Measurements from ENCODE around the gene NHEJ1. TPM values are rescaled to one million over a fixed set of nuclear protein-coding genes. Genes with fewer than 3 reads are reported as not detected.

NHEJ1 gene
- total and polyA plus RNA-seq, 8 donors = 3.9 to 8.7 (median 6.6) TPM

DNA sequence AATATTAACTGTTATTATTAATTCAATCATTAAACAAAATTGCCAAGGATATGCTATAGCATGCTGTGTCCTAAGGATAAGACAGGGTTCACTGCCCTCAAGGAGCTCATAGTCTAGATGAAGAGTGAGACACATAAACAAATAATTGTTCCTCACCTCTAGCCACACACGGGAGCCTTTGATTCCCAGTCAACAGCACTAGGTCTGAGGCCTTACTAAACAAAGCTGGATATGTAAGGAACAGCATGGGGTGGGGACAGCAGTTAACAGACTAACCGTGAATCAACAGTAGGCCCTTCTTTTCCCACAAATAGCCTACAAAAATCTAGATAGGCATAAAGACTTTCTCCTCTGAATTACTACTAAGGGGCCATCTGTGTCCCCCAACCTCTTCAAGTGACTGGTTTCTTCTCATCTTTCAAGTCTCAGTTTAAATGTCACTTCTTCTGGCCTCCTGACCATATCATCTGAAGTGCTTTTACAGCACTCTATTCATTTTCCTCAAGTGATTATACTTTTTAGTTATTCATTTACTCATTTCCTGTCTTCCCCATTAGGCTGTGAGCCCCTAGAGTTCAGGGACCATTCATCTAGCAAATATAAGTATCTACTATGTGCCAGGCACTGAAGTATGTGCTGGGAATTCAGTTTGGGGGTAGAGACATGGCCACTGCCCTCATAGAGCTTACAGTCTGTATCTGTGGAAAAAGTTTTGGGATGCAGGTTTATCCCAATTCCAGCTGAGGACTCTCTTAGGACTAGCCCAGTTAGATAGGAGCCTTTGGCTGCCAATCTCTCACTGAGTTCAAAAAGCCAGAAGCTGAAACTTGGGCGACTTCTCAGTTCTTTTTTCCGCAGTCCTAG lies 69.9 kb downstream of the NHEJ1 start:
- FAIRE-seq (no peak), DNase-seq (no peak), ATAC-seq (no peak)
- intact Hi-C loops (cut with DNase I) = no loop called here
- no peak overlapping the region for H3K4me3 ChIP-seq
- no peaks in the 10 kb centered on the region for H3K27me3 ChIP-seq
- H3K27ac ChIP-seq = no peak overlapping the region
- 67 to 79% methylated on average over 4 of the region's 4 CpGs for WGBS, 2 donors
- no peaks in the 10 kb centered on the region for H3K9me3 ChIP-seq
- H3K4me1 ChIP-seq = no peaks in the 10 kb centered on the region
- H3K36me3 ChIP-seq = no peaks in the 10 kb centered on the region
- TF ChIP-seq CTCF (IDR thresholded peaks at IDR 0.05) = no peak

DNA sequence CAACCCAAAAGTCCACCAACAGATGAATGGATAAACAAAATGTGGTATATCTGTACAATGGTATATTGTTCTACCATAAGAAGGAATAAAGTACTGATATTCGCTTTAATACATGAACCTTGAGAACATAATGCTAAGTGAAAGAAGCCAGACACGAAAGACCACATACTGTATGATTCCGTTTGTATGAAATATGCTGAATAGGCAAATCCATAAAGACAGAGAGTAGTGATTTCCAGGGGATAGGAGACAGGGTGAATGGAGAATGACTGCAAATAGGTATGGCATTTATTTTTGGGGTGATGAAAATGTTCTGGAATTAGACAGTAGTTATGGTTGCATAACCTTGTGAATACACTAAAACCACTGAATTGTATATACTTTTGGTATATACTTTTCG lies 71.3 kb downstream of the NHEJ1 start:
- no peak for ATAC-seq
- WGBS, 2 donors = 95 to 96% methylated on average over 4 of the region's 4 CpGs
- intact Hi-C loops (cut with DNase I) = no loop called here
- no peak for TF ChIP-seq CTCF (IDR thresholded peaks at IDR 0.05)
- H3K27ac ChIP-seq = no peak overlapping the region
- H3K36me3 ChIP-seq = no peaks in the 10 kb centered on the region
- no peaks in the 10 kb centered on the region for H3K9me3 ChIP-seq
- H3K27me3 ChIP-seq = no peaks in the 10 kb centered on the region
- no peak overlapping the region for H3K4me3 ChIP-seq
- no peak for DNase-seq
- no peak for FAIRE-seq
- H3K4me1 ChIP-seq = no peaks in the 10 kb centered on the region

- ATAC-seq = no peak
Measured at GRCh38 chr2:219087848-219088247, 72.8 kb downstream of the NHEJ1 start.

DNA sequence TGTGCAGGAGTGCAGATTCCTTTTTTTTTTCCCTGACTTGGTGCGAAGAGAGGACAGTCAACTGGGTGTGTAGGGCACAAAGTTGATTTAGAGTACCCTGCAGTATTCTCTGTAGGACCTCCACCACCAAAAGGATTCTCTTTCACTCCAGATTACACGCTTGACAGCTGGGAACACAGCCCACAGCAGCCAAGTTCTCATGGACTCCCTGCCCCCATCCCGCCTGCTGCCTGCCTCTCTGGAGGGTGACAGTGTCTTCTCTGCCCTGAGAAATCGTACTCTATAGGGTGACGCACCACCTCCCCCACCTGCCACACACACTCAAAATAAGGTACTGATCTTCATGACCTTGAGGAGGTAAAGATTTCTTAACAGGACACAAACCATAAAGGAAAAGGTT lies 73.3 kb downstream of the NHEJ1 start:
- ATAC-seq = no peak
- no peak for FAIRE-seq
- no peaks in the 10 kb centered on the region for H3K27me3 ChIP-seq
- TF ChIP-seq CTCF (IDR thresholded peaks at IDR 0.05) = no peak
- H3K9me3 ChIP-seq = no peaks in the 10 kb centered on the region
- H3K4me3 ChIP-seq = no peak overlapping the region
- no peaks in the 10 kb centered on the region for H3K36me3 ChIP-seq
- WGBS, 2 donors = 88 to 89% methylated on average over 5 of the region's 5 CpGs
- DNase-seq = no peak
- intact Hi-C loops (cut with DNase I) = no loop called here
- H3K27ac ChIP-seq = no peak overlapping the region
- H3K4me1 ChIP-seq = peaks cover 0 to 5% (median 0%) of the 10 kb centered on the region in 3 donors

More at GRCh38 chr2:219087848-219088247, 72.8 kb downstream of the NHEJ1 start:
- Histone ChIP-seq H3K27me3 (no peaks in the 10 kb centered on the region), H3K4me3 (no peak overlapping the region), H3K9me3 (no peaks in the 10 kb centered on the region), H3K27ac (no peak overlapping the region), H3K4me1 (peaks cover 0 to under 1% (median 0%) of the 10 kb centered on the region in 3 donors), H3K36me3 (no peaks in the 10 kb centered on the region)
- intact Hi-C loops (cut with DNase I) = no loop called here
- FAIRE-seq = no peak
- 91 to 100% methylated on average over 1 of the region's 1 CpG for WGBS, 2 donors
- DNase-seq = no peak
- no peak for TF ChIP-seq CTCF (IDR thresholded peaks at IDR 0.05)

DNA sequence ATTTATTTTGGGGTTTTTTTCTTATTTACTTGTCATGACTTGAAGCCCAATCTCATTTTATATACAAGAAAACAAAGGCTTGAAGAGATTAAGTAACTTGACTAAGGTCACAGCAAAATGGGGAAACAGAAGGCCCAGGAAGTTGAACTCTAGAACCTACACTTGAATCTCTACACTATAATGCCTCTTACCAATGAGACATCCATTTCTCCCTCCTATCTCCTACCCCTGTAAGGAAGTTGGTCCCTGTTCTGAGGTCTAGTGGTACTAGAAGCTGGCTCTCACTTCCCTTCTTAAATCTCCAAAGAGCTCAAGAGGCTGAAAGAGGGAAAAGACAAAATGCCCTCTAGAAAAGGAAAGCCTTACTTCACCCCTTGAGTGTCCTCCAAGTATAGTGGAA lies 74.4 kb downstream of the NHEJ1 start:
- Histone ChIP-seq H3K4me1 (peaks cover 0 to 14% (median 0%) of the 10 kb centered on the region in 3 donors), H3K4me3 (no peak overlapping the region), H3K27ac (no peak overlapping the region), H3K9me3 (no peaks in the 10 kb centered on the region), H3K36me3 (no peaks in the 10 kb centered on the region), H3K27me3 (no peaks in the 10 kb centered on the region)
- no peak for FAIRE-seq
- no peak for TF ChIP-seq CTCF (IDR thresholded peaks at IDR 0.05)
- intact Hi-C loops (cut with DNase I) = no loop called here
- DNase-seq = no peak
- ATAC-seq = no peak
